Measurements from ENCODE around the gene WDR62.
"Not testable (repeated sequence)": the region's sequence is repeated elsewhere in the genome, so short reads cannot be mapped to it uniquely, and the experiment has no call there.

Gene WDR62

DNA sequence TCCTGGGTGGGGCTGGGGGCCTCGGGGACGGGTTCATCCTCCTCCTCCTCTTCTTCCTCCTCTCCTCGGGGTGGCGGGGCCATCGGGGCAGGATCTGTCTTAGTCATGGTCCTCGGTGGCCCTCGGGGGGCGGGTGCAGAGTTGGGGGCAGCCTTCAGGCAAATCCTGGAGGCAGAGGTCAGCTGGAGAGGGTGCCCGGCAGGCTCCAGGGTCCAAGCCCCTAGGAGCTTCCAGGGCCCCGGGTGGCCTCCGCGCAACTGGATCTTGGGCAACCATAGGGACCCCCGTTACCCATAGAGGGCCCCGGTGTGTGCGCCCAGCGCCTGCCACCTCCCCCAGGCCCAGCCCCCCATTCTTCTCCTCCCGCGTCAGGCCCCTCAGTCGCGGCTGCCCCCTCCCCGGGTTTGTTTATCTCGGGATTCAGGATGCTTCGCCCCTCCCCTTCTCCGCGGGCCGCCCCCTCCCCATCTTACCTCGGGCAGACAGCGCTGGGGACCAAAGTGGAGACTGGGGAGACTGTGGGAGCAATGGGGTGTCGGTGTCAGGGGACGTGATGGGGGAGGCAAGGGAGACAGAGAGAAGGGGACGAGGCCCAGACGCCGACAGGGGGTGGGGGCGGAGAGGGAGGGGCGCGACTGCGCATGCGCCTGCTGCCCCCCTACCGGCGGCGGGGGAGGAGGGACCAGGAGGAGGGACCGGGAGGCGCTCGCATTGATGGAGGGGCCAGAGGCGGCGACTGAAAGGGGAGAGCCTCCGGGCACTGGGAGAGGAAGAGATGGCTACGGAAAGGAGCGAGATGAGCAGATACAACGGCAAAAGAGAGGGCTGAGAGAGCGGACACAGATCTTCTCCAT, 22.2 kb upstream of the WDR62 start, which contains the start of gene CLIP3:
Gene CLIP3, minus strand, starts transcription at position 623 of the 854 bp plus-strand sequence. Its CDS starts 516 bp downstream, at position 107.
- no peak for DNase-seq (ENCODE audit: low read depth, low spot score)

DNA sequence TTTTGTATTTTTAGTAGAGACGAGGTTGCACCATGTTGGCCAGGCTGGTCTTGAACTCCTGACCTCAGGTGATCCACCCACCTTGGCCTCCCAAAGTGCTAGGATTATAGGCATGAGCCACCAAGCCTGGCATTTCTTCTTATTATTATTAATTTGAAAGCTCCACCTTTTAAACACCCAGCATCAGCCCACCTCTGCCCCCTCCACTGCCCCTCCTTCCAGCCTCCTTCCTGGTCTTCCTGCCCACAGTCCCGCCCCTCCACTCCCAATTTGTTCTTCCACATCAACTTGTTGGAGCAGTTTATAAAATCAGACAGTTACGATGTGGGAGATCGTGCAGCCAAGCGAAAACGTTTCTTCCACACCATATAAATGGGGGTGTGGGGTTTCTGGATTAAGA, 14.2 kb upstream of the WDR62 start:
- DNase-seq (ENCODE audit: low read depth, low spot score), result no peak

DNA sequence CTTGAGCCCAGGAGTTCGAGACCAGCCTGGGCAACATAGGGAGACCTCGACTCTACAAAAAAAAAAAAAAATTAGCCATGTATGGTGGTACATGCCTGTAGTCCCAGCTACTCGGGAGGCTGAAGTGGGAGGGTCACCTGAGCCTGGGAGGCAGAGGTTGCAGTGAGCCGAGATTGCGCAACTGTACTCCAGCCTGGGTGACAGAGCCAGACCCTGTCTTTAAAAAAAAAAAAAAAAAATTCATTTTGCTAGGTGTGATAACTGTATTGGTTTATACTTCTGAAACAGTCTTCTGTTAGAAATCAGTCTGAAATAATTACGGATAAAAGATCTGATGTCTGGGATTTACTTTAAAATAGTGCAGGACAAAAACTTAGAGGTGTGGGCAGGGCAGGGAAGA, 13.6 kb upstream of the WDR62 start:
- DNase-seq (ENCODE audit: low read depth, low spot score), result not testable (repeated sequence)

DNA sequence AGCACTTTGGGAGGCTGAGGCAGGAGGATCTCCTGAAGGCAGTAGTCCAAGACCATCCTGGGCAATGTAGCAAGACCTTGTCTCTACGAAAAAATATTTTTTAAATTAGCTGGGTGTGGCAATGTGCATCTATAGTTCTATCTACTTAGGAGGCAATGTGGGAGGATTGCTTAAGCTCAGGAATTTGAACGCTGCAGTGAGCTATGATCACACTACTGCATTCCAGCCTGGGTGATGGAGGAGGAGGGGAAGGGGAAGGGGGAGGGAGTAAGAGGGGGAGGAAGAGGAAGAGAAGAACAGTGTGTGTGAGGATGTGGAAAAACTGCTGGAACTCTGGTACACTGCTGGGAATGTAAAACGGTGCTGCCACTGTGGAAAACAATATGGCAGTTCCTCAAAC, 12.9 kb upstream of the WDR62 start:
- DNase-seq (ENCODE audit: low read depth, low spot score), result no peak

DNA sequence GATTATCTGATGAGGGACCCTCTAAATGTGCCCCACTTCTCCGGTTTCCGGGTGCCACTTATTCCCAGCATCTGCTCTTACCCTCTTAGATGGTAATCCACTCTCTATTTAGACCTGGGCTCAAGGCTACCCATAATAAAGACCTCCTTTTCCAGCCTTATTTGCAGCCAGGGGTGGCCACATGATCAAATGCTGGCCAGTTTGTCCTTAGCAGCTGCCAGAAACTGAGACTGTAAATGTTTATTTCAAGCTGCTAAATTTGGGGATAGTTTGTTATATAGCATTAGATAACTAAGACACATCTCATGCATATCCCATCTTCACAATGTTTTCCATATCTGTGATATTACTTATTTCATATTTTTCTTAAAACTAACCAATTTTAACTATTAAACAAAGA, 10.7 kb upstream of the WDR62 start:
- no peak for DNase-seq (ENCODE audit: low read depth, low spot score)

DNA sequence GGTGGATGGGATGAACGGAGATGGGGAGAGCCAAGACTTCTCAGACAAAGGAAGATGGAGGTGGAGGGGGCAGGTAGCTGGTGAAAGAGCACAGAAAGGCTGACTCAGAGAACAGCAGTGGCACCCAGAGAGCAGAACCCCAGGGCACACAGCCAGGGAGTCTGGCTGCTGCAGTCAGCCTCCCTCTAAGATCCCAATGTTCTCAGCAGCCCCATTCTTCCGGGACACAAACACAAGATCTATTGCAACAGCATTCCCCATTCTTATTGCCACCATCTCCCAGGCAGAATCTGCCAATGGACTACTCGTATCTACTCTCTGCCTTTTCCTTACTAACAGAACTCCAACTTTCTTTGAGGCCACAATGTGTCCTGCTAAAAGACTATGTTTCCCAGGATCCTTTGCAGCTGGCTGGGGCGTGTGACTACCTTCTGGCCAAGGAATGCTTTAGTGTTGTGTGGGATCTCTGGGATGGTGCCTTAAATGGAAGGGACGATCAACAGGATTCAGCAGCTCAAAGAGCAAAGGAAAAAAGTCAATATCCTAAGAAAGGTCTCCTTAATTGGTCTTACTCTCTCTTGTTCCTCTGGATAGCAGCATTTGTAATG, 8.2 kb upstream of the WDR62 start:
- no peak for DNase-seq (ENCODE audit: low read depth, low spot score)

DNA sequence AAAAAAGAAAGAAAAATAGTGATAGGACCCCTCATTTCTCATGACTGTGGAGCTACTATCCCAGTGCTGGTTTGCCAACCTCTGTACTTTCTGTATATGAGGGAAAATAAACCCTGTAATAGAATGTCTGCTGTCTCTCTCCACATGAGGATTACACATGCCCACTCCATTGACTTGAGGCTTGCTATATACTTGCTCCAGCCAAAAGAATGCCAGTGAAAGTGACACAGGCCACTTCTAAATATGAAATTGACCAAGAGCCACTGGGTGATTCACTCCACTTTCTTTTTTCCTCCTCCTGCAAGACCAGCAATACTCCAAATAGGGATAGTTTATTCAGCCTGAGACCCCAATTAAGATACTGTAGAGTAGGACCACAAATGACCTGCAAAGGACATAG, 6.9 kb upstream of the WDR62 start:
- DNase-seq (ENCODE audit: low read depth, low spot score), result no peak

DNA sequence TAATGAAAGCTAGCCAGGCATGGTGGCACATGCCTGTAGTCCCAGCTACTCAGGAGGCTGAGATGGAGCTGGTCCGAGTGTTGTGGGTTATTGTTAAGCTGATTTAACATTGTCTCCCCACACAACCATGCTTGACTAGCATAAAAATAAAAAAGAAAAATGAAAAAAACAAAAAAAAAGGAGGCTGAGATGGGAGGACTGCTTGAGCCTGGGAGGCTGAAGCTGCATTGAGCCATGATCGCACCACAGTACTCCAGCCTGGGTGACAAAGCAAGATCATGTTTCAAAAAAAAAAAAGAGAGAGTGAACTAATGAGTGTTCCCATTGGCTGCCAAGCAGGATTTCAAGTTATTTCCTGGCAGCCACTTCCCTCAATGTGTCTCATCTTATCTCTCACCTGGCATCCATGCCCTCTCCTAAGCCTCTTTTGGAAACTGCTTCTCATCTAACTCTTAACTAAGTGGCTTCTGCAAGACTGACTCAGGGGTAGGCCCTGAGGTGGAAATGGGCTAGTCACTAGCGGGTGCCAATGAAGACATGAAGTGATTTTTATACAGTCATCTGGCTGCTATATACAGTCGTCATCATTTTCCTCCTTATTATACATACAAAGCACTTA, 5.5 kb upstream of the WDR62 start:
- DNase-seq (ENCODE audit: low read depth, low spot score), result no peak

DNA sequence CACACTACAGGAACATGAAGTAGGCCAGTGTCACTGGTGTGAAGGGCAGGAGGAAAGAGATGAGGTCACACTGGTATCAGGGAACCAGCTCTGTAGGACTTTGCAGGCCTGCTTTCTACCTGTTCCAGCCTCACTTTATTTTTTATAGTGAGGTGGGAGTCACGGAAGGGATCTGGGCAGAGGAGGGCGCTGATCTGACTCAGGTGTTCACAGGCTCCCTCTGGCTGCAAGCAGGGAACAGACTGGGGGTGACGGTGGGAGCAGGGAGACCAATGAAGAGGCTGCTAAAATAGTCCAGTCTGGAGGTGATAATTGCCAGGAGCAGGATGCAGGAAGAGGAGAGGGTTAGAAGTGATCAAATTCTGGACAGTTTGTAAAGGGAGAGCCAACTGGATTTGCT, 3.5 kb upstream of the WDR62 start:
- peak; percentile 48 for DNase-seq (ENCODE audit: low read depth, low spot score)

DNA sequence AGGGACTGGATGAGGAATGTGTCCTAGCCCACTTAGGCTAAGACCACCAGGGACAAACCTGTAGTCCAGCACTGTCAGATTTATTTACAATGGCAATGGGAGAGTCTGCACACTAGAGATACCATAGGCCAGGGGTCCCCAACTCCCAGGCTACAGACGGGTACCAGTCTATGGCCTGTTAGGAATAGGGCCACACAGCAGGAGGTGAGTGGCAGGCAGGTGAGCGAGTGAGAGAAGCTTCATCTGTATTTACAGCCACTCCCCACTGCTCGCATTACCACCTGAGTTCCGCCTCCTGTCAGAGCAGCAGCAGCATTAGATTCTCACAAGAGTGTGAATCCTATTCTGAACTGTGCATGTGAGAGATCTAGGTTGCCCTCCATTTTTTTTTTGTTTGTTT, 3.1 kb upstream of the WDR62 start:
- no peak for DNase-seq (ENCODE audit: low read depth, low spot score)

DNA sequence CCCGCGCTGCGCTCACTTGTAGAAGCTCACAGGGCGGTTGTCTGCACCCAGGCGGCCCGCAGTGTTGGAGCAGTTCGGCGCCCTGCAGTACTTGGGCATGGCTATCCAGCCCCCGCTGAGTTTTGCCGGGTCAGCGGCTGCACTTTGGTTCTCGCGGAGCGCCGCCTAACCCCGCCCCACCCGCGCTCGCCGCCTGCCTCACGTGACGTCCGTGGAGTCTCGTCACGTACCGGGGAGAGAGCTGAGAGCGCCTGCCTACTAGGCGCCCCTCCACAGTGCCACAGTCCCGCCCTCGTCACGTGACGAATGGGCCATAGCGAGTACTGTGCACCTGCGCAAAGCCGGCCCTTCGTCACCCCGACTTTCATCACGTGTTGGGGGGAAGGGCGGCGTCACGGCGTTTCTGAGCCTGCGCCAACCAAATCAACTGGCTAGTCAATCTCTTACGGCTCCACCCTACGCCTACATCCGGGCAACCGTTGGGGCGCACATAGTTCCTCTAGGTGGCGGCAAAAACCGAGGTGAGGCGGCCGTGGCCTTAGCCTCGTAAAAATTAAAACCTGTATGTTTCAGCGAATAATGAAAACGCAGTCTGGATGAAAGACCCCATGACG, 471 bp upstream of the WDR62 start, which contains the start of gene THAP8:
Gene THAP8, minus strand, starts transcription at position 167 of the 614 bp plus-strand sequence. Its CDS starts 68 bp downstream, at position 99.
- DNase-seq (ENCODE audit: low read depth, low spot score), result peak; percentile 91

DNA sequence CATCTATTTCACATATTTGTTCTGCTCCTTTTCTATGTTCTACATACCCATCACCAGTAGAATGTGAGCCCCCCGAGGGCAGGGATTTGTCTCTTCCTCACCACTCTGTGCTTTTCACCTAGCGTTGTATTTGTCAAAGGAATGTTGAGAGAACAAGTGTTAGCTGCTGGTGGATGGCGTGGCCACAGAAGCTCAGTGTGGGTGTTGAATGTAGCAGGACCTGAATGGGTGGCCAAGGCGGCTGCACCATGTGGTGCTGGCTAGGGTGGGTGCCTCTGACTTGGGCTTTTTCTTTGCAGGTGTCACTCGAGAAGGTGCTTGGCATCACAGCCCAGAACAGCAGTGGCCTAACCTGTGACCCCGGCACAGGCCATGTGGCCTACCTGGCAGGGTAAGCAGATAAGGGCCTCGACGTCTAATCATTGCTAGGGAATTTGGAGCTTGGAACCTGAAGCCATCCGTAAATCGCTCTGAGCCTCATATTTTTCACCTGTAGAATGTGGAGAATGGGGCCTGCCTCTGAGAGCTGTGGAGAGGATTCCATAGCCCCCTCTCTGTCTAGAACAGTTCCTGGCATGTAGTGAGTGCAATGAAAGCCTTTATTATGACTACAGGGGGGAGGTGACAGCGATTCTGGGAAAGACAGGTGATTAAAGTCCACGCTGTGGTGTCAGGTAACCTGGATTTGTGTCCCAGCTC, 3.9 kb downstream of the WDR62 start:
- DNase-seq (ENCODE audit: low read depth, low spot score), result no peak

DNA sequence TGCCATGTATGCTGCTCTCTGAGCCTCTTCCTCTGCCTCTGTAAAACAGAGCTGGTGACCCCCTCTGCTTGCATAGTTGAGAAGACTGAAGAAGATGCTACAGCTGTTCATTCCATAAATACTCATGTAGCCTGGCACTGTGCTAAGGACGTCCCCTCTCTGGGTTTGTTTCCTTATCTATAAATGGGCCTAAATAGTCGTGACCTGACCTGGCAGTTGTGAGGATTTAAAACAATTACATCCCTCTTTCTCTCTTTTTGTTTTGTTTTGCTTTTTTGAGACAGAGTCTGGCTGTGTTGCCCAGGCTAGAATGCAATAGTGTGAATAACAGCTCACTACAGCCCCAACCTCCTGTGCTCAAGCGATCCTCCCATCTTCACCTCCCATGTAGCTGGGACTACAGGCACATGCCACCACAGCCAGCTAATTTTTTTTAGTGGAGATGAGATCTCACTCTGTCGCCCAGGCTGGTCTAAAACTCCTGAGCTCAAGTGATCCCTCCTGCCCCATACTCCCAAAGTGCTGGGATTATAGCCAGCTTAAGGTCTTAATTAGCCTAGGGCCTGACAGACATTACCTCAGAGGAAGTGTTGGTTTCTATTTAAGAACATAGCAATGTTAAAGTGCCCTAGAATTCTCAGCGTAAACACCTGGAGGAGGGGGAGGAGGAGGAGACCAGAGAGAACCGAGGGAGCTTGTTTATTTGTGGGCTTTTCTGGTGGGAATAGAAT, 4.6 kb downstream of the WDR62 start:
- DNase-seq (ENCODE audit: low read depth, low spot score), result no peak

DNA sequence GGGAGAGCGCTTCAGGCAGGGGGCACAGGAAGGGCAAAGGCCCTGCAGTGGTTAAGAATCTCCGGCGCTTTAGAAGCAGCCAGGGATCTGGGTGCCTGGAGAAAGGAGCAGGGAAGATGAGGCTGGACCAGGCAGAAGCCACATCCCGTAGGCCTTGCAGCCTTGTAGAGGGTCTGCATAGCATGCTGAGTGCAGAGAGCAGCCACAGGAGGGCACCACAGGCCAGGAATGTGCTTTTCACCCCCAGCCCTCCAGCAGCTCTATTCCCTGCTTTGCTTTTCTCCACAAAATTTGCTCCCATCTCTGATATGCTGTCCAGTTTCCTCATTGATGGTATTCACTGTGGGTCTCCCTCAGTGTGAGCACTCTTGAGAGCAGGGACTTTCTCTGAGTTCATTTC, 5.7 kb downstream of the WDR62 start:
- DNase-seq (ENCODE audit: low read depth, low spot score), result no peak

DNA sequence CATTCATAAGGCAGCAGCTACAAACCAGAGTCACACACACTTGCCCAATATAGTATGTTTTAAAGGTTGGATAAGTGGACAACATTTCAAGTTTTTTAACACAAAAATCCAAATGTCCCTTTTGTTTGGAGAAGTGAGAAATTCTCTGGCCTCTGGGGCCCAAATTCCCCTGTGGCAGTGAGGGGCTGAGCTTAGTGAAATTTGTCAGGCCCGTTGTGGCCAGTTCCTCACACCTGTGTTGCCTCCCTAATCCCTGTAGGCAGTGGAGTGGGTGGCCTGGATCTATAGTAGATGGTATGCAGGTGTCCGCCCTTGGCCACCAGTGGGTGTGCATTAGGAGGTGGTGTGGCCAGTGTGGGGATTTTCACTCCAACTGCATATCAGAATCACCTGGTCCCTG, 6.7 kb downstream of the WDR62 start:
- DNase-seq (ENCODE audit: low read depth, low spot score), result no peak

DNA sequence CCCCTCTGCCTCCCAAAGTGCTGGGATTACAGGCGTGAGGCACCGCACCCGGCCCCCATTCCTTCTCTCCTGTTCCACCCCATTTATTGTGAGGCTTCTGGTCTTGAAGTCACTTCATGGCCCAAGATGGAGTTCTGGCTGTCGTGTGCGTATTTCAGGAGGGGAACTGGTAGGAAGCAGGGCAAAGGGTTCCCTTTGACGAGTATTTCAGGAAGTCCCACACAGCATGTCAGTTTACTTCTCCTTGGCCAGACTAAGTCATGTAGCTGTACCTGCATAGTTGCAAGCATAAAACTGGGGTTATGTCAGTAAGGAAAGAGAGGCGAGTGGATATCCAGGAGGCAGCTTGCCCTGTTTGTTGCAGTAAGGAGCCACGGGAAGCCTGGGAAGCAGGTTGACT, 10.1 kb downstream of the WDR62 start:
- DNase-seq (ENCODE audit: low read depth, low spot score), result no peak

DNA sequence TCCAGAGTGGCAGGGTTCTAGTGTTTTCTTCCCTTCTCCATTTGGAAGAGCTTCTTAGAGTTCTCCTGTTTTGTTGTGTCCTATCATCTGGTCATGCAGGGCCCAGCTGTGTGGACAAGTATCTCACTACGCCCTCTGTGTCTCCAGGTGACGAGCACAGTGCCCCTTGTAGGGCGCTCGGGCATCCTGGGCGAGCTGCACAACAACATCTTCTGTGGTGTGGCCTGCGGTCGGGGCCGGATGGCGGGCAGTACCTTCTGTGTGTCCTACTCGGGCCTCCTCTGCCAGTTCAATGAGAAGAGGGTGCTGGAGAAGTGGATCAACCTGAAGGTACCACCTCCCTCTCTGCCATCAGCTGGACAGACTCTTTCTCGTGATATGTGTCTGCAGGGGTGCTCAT, 13.0 kb downstream of the WDR62 start:
- DNase-seq (ENCODE audit: low read depth, low spot score), result no peak

DNA sequence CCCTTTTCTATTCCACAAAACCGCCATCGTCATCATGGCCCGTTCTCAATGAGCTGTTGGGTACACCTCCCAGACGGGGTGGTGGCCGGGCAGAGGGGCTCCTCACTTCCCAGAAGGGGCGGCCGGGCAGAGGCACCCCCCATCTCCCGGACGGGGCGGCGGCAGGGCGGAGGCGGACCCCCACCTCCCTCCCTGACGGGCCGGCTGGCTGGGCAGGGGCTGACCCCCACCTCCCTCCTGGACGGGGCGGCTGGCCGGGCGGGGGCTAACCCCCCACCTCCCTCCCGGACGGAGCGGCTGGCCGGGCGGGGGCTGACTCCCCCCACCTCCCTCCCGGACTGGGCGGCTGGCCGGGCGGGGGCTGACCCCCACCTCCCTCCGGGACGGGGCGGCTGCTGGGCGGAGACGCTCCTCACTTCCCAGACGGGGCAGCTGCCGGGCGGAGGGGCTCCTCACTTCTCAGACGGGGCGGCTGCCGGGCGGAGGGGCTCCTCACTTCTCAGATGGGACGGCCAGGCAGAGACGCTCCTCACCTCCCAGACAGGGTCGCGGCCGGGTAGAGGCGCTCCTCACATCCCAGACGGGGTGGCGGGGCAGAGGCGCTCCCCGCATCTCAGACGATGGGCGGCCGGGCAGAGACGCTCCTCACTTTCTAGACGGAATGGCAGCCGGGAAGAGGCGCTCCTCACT, 14.3 kb downstream of the WDR62 start:
- DNase-seq (ENCODE audit: low read depth, low spot score), result not testable (repeated sequence)

DNA sequence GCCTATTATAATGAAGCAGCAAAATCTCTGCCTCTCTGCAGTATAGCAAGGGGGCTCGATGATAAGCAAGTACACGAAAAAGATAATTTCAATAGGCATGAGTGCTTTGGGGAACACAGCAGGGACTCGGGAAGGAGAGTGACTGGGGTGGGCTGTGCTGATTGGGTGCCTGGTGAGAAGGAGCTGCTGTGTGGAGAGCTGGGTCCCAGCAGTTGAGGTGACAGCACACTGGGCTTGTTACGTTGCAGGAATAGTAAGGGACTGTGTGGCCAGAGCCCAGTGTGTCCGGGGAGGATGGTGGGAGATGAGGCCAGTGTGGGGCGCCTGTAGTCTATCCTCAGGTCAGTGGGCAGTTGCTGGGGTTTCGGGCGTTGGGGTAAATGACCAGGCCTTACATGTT, 17.4 kb downstream of the WDR62 start:
- DNase-seq (ENCODE audit: low read depth, low spot score), result no peak

DNA sequence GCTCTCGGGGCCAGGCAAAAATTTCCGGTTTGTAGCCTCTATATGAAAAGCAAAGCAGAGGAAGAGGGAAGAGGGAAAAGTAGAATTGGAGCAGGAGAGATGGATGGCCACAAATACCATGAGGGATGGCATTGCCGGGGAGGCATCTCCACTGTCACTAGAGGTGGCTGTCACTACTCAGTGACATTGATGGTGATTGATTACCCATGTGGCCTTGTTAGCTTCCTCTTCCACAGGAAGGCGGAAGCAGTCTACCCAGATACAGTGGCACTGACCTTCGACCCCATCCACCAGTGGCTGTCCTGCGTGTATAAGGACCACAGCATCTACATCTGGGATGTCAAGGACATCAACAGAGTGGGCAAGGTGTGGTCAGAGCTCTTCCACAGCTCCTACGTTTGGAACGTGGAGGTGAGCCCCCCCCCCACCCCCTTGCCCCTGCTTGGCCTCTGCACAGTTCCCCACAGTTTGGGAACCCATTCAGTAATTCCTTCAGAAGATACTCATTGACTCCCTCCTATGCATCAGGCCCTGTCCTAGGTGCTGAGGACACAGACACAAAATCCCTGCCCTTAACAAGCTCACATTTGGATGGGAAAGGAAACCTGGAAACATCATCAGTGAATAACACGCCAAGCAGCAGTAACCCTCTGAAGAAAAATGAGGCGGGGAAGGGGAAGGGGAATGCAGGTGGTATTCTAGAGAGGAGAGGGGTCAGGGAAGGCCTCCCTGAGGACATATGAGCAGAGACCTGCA, 18.6 kb downstream of the WDR62 start:
- no peak for DNase-seq (ENCODE audit: low read depth, low spot score)

Data from iPS DF 19.7 (cell line).